Ramos (cell line): ENCODE measurements around the gene ATF6.
"Not testable (repeated sequence)": the region's sequence is repeated elsewhere in the genome, so short reads cannot be mapped to it uniquely, and the experiment has no call there.

Experiments
- in situ Hi-C: fragments of 300-500 bp; cut with MboI; formaldehyde crosslinking; loops from one replicate; pipeline ENCODE4 v1.14.3; 2022; ENCODE audit warnings: low sequenced_read_pairs; ENCODE audit not compliant: unreplicated experiment

The ATF6 gene

GRCh38 chr1:161771973-161772372 lies 5.9 kb downstream of the ATF6 start:
- in situ Hi-C loops, result no loop called here

GRCh38 chr1:161772397-161772796 lies 6.3 kb downstream of the ATF6 start:
- in situ Hi-C loops, result no loop called here

- in situ Hi-C loops, result no loop called here
Measured at GRCh38 chr1:161773791-161774190, 7.7 kb downstream of the ATF6 start.

- in situ Hi-C loops, result no loop called here
Measured at GRCh38 chr1:161777261-161777660, 11.1 kb downstream of the ATF6 start.

- in situ Hi-C loops, result no loop called here
Measured at GRCh38 chr1:161778522-161778921, 12.4 kb downstream of the ATF6 start.

GRCh38 chr1:161779393-161779792 lies 13.3 kb downstream of the ATF6 start:
- in situ Hi-C loops, result no loop called here

GRCh38 chr1:161781995-161782394 lies 15.9 kb downstream of the ATF6 start:
- in situ Hi-C loops, result no loop called here

GRCh38 chr1:161782886-161783285 lies 16.8 kb downstream of the ATF6 start:
- in situ Hi-C loops, result no loop called here

GRCh38 chr1:161784968-161785367 lies 18.8 kb downstream of the ATF6 start:
- in situ Hi-C loops, result no loop called here

- in situ Hi-C loops, result no loop called here
Measured at GRCh38 chr1:161787355-161787754, 21.2 kb downstream of the ATF6 start.

- in situ Hi-C loops, result no loop called here
Measured at GRCh38 chr1:161790587-161791317, 24.6 kb downstream of the ATF6 start.

- in situ Hi-C loops, result no loop called here
Measured at GRCh38 chr1:161791904-161792655, 26.0 kb downstream of the ATF6 start.

GRCh38 chr1:161792740-161793139 lies 26.6 kb downstream of the ATF6 start:
- in situ Hi-C loops, result no loop called here

- in situ Hi-C loops, result no loop called here
Measured at GRCh38 chr1:161799792-161800191, 33.7 kb downstream of the ATF6 start.

- in situ Hi-C loops, result no loop called here
Measured at GRCh38 chr1:161801955-161802354, 35.8 kb downstream of the ATF6 start.

GRCh38 chr1:161803181-161803580 lies 37.1 kb downstream of the ATF6 start:
- in situ Hi-C loops, result no loop called here

- in situ Hi-C loops, result no loop called here
Measured at GRCh38 chr1:161805399-161806197, 39.5 kb downstream of the ATF6 start.

- in situ Hi-C loops, result not testable (repeated sequence)
Measured at GRCh38 chr1:161809202-161809601, 43.1 kb downstream of the ATF6 start.

- in situ Hi-C loops, result not testable (repeated sequence)
Measured at GRCh38 chr1:161809656-161810055, 43.5 kb downstream of the ATF6 start.

GRCh38 chr1:161810780-161811179 lies 44.7 kb downstream of the ATF6 start:
- in situ Hi-C loops, result no loop called here

- in situ Hi-C loops, result no loop called here
Measured at GRCh38 chr1:161816201-161816600, 50.1 kb downstream of the ATF6 start.
